Naive thymus-derived CD4-positive, alpha-beta T cell (primary cell): Measurements from ENCODE around the gene GIT2. TPM values are rescaled to one million over a fixed set of nuclear protein-coding genes. Genes with fewer than 3 reads are reported as not detected.

Experiments
- ATAC-seq: fragments of 150-1000 bp; cut with Tn5 transposase; 2 replicates; pipeline ENCODE4 v1.10.0; 2021; ENCODE audit warnings: mild to moderate bottlenecking, moderate library complexity
- CTCF ChIA-PET: fragments of 350-600 bp; sonication (Branson Sonifier 250); formaldehyde crosslinking; loops from one replicate; lab custom pipeline; 2021; ENCODE audit warnings: antibody characterized with exemption; lab: Charles Lee
- POLR2A ChIA-PET: fragments of 350-600 bp; sonication (Branson Sonifier 250); formaldehyde crosslinking; loops from one replicate; lab custom pipeline; 2021; ENCODE audit warnings: antibody characterized with exemption, inconsistent platforms; lab: Charles Lee
- DNase-seq, 9 donors: peaks; one replicate each; pipeline versions ENCODE4 v3.0.0 to v3.0.0-alpha.2; 2020 to 2022; ENCODE audit warnings: mixed read lengths in 1 of 9
- H3K27ac ChIP-seq: one replicate; pipeline ENCODE4 v1.7.0; 2013; ENCODE audit warnings: mild to moderate bottlenecking, low read depth, low read length, moderate library complexity
- H3K27me3 ChIP-seq, 2 donors: one replicate each; pipeline ENCODE4 v1.7.0; 2013; ENCODE audit warnings: low read length in 2 of 2, mild to moderate bottlenecking in 2 of 2, moderate library complexity in 2 of 2; ENCODE audit not compliant: control insufficient read depth in 2 of 2, insufficient read depth in 2 of 2
- H3K36me3 ChIP-seq, 3 experiments: 1 replicate in 2 of 3; 2 replicates in 1 of 3; pipeline ENCODE4 v1.7.0; 2013; ENCODE audit warnings: low read length in 3 of 3, mild to moderate bottlenecking in 3 of 3, moderate library complexity in 1 of 3; ENCODE audit not compliant: insufficient read depth in 3 of 3, control insufficient read depth in 2 of 3
- H3K4me1 ChIP-seq, 2 donors: one replicate each; pipeline ENCODE4 v1.7.0; 2013; ENCODE audit warnings: low read length in 2 of 2, mild to moderate bottlenecking in 2 of 2, moderate library complexity in 1 of 2; ENCODE audit not compliant: control insufficient read depth in 2 of 2, insufficient read depth in 2 of 2
- H3K4me3 ChIP-seq: 2 replicates; pipeline ENCODE4 v1.7.0; 2013; ENCODE audit warnings: mild to moderate bottlenecking, low read length
- H3K9me3 ChIP-seq, 3 experiments: 1 replicate in 2 of 3; 2 replicates in 1 of 3; pipeline ENCODE4 v1.7.0; 2013; ENCODE audit warnings: low read length in 3 of 3; ENCODE audit not compliant: control insufficient read depth in 2 of 3
- H3K27ac Mint-ChIP-seq, 9 donors: one replicate each; pipeline ENCODE4 v1.8.0; 2020 to 2022; ENCODE audit warnings: mixed read lengths in 9 of 9, mild to moderate bottlenecking in 8 of 9, moderate library complexity in 5 of 9, inconsistent platforms in 2 of 9
- H3K27me3 Mint-ChIP-seq, 5 donors: one replicate each; pipeline ENCODE4 v1.8.0; 2021 to 2022; ENCODE audit warnings: mixed read lengths in 5 of 5, mild to moderate bottlenecking in 1 of 5
- H3K36me3 Mint-ChIP-seq, 5 donors: one replicate each; pipeline ENCODE4 v1.8.0; 2020 to 2022; ENCODE audit warnings: mixed read lengths in 5 of 5, mild to moderate bottlenecking in 3 of 5, inconsistent platforms in 1 of 5
- H3K4me1 Mint-ChIP-seq, 7 donors: one replicate each; pipeline ENCODE4 v1.8.0; 2020 to 2022; ENCODE audit warnings: mixed read lengths in 7 of 7, mild to moderate bottlenecking in 3 of 7, inconsistent platforms in 1 of 7
- H3K4me3 Mint-ChIP-seq, 10 donors: one replicate each; pipeline ENCODE4 v1.8.0; 2020 to 2022; ENCODE audit warnings: mild to moderate bottlenecking in 10 of 10, mixed read lengths in 10 of 10, moderate library complexity in 6 of 10, inconsistent platforms in 2 of 10
- H3K9me3 Mint-ChIP-seq, 11 donors: one replicate each; pipeline ENCODE4 v1.8.0; 2020 to 2022; ENCODE audit warnings: mixed read lengths in 11 of 11, mild to moderate bottlenecking in 4 of 11, inconsistent platforms in 1 of 11, moderate library complexity in 1 of 11
- intact Hi-C, 2 donors: fragments of 100-400 bp; cut with micrococcal nuclease; formaldehyde crosslinking; loops; one replicate each; pipeline ENCODE4 v1.15.1; 2023
- polyA plus RNA-seq, 2 donors: library from polyadenylated mRNA; unstranded; fragments of 300-500 nt; fragmentation: Illumina TruSeq; gene quantifications; one replicate each; pipeline ENCODE4 v1.2.3, GENCODE V29; 2021
- total RNA-seq, 6 experiments: library from RNA in 5 of 6; stranded (reverse) in 5 of 6; gene quantifications; 1 replicate in 5 of 6; 2 replicates in 1 of 6; pipeline ENCODE4 v1.2.3 and lab custom pipeline; 2021 to 2026

Gene GIT2
- total and polyA plus RNA-seq, 7 experiments from 2014 or later, result 63.2 to 128 (median 96.4) TPM

DNA sequence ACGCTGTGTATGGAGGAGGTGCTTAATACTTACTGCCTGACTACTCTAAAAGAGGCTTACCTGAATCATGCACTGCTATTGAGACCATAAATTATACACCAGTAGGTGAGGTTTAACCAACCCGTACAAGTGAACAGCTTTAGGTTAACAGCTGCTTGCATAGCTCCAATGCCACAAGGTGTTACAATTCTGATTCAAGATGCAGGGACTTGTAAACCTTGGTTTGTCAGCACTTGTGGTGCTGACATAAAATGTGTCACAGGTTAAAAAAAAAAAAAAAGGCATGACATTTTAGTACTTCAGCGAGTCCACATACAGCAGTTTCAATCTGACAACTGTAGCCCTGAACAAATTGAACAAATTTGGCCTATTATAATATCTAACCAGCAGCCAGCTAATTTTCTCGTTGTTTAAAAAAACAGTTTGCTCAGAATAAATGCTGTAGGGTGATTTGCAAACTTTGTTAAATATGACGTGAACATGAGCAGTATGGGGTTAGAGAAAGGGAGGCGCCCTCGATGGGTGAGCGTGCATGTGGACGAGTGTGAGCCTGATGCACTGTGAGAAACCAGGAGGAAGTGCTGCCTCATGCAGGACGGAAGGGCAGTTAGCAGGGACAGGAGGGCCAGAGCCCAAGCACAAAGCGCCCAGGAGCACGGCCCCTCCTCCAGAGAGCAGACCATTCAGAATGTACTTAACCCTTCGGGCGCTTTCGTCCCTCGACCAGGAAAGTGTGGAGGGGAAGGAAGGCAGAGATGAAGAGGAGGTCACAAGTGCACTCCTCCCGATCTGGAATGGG is 51.4 kb downstream of the GIT2 start:
- H3K27ac Mint-ChIP-seq, result peak overlapping the region in 3 of 9 donors; percentile 23 to 65 (median 25)

GRCh38 chr12:109943811-109944210 is 52.4 kb downstream of the GIT2 start:
- Histone ChIP-seq H3K4me1 (peaks cover 0 to 17% of the 10 kb centered on the region in 2 donors), H3K27me3 (no peaks in the 10 kb centered on the region), H3K27ac (no peak overlapping the region), H3K9me3 (no peaks in the 10 kb centered on the region), H3K4me3 (no peak overlapping the region), H3K36me3 (peaks cover 0 to 29% (median under 1%) of the 10 kb centered on the region in 3 experiments)
- peaks cover 10 to 40% (median 22%) of the 10 kb centered on the region in 5 donors for H3K36me3 Mint-ChIP-seq
- H3K4me3 Mint-ChIP-seq, result no peak overlapping the region
- intact Hi-C loops, result no loop called here
- DNase-seq, result no peak
- no peaks in the 10 kb centered on the region for H3K9me3 Mint-ChIP-seq
- POLR2A ChIA-PET, result no interaction called here
- CTCF ChIA-PET, result no interaction called here
- no peak for ATAC-seq
- no peaks in the 10 kb centered on the region for H3K27me3 Mint-ChIP-seq
- H3K27ac Mint-ChIP-seq, result no peak overlapping the region
- peaks cover 23 to 31% (median 27%) of the 10 kb centered on the region in 7 donors for H3K4me1 Mint-ChIP-seq

More for the DNA sequence above, 51.4 kb downstream of the GIT2 start:
- no peaks in the 10 kb centered on the region for H3K9me3 ChIP-seq
- H3K27ac ChIP-seq, result no peak overlapping the region
- H3K27me3 Mint-ChIP-seq, result no peaks in the 10 kb centered on the region
- H3K4me1 ChIP-seq, result peaks cover 0 to 17% of the 10 kb centered on the region in 2 donors
- no peaks in the 10 kb centered on the region for H3K27me3 ChIP-seq
- H3K4me3 Mint-ChIP-seq, result no peak overlapping the region
- H3K4me3 ChIP-seq, result no peak overlapping the region
- DNase-seq, result no peak
- H3K4me1 Mint-ChIP-seq, result peaks cover 23 to 32% (median 29%) of the 10 kb centered on the region in 7 donors
- ChIA-PET CTCF (no interaction called here), POLR2A (interaction anchor here (0.5 kb wide), 1 partner anchor 56 kb away, joined by 3 read pairs; no protein-coding TSS in a partner anchor)
- intact Hi-C loops, result no loop called here
- H3K36me3 ChIP-seq, result peaks cover 0 to 30% (median 7%) of the 10 kb centered on the region in 3 experiments
- peak; percentile 72 for ATAC-seq
- H3K36me3 Mint-ChIP-seq, result peaks cover 10 to 38% (median 18%) of the 10 kb centered on the region in 5 donors
- H3K9me3 Mint-ChIP-seq, result no peaks in the 10 kb centered on the region

DNA sequence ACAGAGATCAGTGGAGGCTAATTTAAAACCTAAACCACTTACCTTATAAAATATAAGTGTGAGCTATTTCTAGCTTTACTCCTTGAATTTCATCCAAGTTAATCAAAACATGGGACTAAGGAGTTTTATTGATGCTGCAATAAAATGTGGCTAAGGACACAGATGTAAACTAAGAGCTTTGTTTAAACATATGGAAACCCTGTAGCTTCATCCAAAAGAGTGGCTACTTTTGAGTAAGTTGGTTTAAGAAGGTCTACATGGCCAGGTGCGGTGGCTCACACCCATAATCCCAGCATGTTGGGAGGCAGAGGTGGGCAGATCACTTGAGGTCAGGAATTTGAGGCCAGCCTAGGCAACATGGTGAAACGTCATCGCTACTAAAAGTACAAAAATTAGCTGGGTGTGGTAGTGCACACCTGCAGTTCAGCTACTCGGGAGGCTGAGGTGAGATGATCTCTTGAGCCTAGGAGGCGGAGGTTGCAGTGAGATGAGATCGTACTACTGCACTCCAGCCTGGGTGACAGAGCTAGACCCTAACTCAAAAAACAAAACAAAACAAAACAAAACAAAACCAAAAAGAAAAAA is 55.7 kb downstream of the GIT2 start:
- Mint-ChIP-seq H3K27ac (peak overlapping the region in 3 of 9 donors; percentile 9 to 72 (median 58)), H3K27me3 (no peaks in the 10 kb centered on the region), H3K4me3 (no peak overlapping the region), H3K36me3 (peaks cover 4 to 43% (median 20%) of the 10 kb centered on the region in 5 donors), H3K9me3 (no peaks in the 10 kb centered on the region), H3K4me1 (peaks cover 0 to 4% (median 0%) of the 10 kb centered on the region in 7 donors)
- H3K4me1 ChIP-seq, result no peaks in the 10 kb centered on the region
- intact Hi-C loops, result no loop called here
- ATAC-seq, result no peak
- H3K27ac ChIP-seq, result no peak overlapping the region
- H3K9me3 ChIP-seq, result no peaks in the 10 kb centered on the region
- no peaks in the 10 kb centered on the region for H3K27me3 ChIP-seq
- peaks cover 6 to 49% (median 9%) of the 10 kb centered on the region in 3 experiments for H3K36me3 ChIP-seq
- H3K4me3 ChIP-seq, result no peak overlapping the region
- ChIA-PET CTCF (no interaction called here), POLR2A (interaction anchor here (1.7 kb wide), 1 partner anchor 11 kb away, joined by 4 read pairs; no protein-coding TSS in a partner anchor)
- DNase-seq, result no peak

DNA sequence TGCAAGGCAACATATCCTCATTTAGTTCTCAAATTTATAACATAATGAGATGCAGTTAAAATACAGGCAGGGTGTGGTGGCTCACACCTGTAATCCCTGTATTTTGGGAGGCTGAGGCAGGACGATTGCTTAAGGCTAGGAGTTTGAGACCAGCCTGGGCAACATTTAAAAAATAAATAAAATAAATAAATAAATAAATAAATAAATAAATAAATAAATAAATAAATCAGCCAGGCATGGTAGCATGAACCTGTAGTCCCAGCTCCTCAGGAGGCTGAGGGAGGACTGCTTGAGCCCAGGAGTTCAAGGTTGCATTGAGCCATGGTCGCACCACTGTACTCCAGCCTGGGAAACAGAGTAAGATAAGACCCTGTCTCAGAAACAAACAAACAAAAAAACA is 56.7 kb downstream of the GIT2 start:
- POLR2A ChIA-PET, result no interaction called here

GRCh38 chr12:109938947-109939346 is 57.2 kb downstream of the GIT2 start:
- intact Hi-C loops, result no loop called here
- no peaks in the 10 kb centered on the region for H3K4me1 ChIP-seq
- H3K9me3 ChIP-seq, result no peaks in the 10 kb centered on the region
- Mint-ChIP-seq H3K9me3 (no peaks in the 10 kb centered on the region), H3K4me3 (no peak overlapping the region), H3K27me3 (no peaks in the 10 kb centered on the region), H3K4me1 (peaks cover 0 to 1% (median 0%) of the 10 kb centered on the region in 7 donors), H3K36me3 (peaks cover 4 to 45% (median 22%) of the 10 kb centered on the region in 5 donors), H3K27ac (no peak overlapping the region)
- POLR2A ChIA-PET, result no interaction called here
- no peak for DNase-seq
- CTCF ChIA-PET, result no interaction called here
- no peak overlapping the region for H3K4me3 ChIP-seq
- no peaks in the 10 kb centered on the region for H3K27me3 ChIP-seq
- no peak for ATAC-seq
- no peak overlapping the region for H3K27ac ChIP-seq
- H3K36me3 ChIP-seq, result peaks cover 6 to 47% (median 9%) of the 10 kb centered on the region in 3 experiments

More for the DNA sequence above, 56.7 kb downstream of the GIT2 start:
- Mint-ChIP-seq H3K27me3 (no peaks in the 10 kb centered on the region), H3K9me3 (no peaks in the 10 kb centered on the region), H3K4me1 (peaks cover 0 to 1% (median 0%) of the 10 kb centered on the region in 7 donors), H3K36me3 (peaks cover 4 to 41% (median 19%) of the 10 kb centered on the region in 5 donors), H3K27ac (peak overlapping the region in 1 of 9 donors; percentile 32), H3K4me3 (no peak overlapping the region)
- CTCF ChIA-PET, result no interaction called here
- H3K27me3 ChIP-seq, result no peaks in the 10 kb centered on the region
- H3K9me3 ChIP-seq, result no peaks in the 10 kb centered on the region
- no peaks in the 10 kb centered on the region for H3K4me1 ChIP-seq
- no peak overlapping the region for H3K27ac ChIP-seq
- intact Hi-C loops, result no loop called here
- ATAC-seq (no peak), DNase-seq (no peak)
- peaks cover 6 to 47% (median 9%) of the 10 kb centered on the region in 3 experiments for H3K36me3 ChIP-seq
- H3K4me3 ChIP-seq, result no peak overlapping the region

DNA sequence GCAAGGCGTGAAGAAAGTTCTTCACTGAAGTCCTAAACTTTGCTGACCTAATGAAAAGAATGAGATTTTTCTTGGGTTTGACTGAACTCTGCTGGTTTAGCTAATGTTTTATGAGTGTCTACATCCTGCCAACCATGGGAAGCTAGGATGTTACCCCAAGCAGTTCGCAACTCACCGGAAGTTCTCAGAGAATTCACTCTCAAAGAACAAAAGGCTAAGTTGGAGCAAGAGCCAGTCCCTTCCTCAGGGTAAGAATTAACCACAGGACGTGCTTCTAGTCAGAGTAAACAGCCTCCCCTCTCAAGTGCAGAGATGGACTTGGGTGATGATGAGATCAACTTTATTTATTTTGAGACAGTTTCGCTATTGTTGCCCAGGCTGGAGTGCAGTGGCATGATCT is 58.8 kb downstream of the GIT2 start:
- H3K4me3 Mint-ChIP-seq, result no peak overlapping the region
- H3K4me3 ChIP-seq, result no peak overlapping the region
- peaks cover 0 to 1% (median 0%) of the 10 kb centered on the region in 7 donors for H3K4me1 Mint-ChIP-seq
- H3K9me3 ChIP-seq, result no peaks in the 10 kb centered on the region
- no peak overlapping the region for H3K27ac ChIP-seq
- peaks cover 14 to 63% (median 14%) of the 10 kb centered on the region in 3 experiments for H3K36me3 ChIP-seq
- H3K27me3 ChIP-seq, result no peaks in the 10 kb centered on the region
- no peaks in the 10 kb centered on the region for H3K9me3 Mint-ChIP-seq
- CTCF ChIA-PET, result interaction anchor here (0.6 kb wide), 1 partner anchor 9 kb away, joined by 5 read pairs; no protein-coding TSS in a partner anchor
- H3K27ac Mint-ChIP-seq, result peak overlapping the region in 1 of 9 donors; percentile 34
- intact Hi-C loops, result no loop called here
- no peak for ATAC-seq
- no peaks in the 10 kb centered on the region for H3K4me1 ChIP-seq
- DNase-seq, result no peak
- H3K27me3 Mint-ChIP-seq, result no peaks in the 10 kb centered on the region
- H3K36me3 Mint-ChIP-seq, result peaks cover 6 to 55% (median 26%) of the 10 kb centered on the region in 5 donors
- POLR2A ChIA-PET, result no interaction called here
